ENCODE results near the gene SMARCB1. TPM values are rescaled to one million over a fixed set of nuclear protein-coding genes. Genes with fewer than 3 reads are reported as not detected.

Gene SMARCB1
- total RNA-seq, 1 donor from 2014 or later, result 52.0 TPM

GRCh38 chr22:23833911-23834317, 47.1 kb downstream of the SMARCB1 start:
- Histone ChIP-seq H3K27ac (replicated peaks) (peak overlapping the region; percentile 96), H3K36me3 (peaks cover 45% of the 10 kb centered on the region), H3K27me3 (ENCODE audit: low read depth) (no peaks in the 10 kb centered on the region), H3K9me3 (replicated peaks) (no peaks in the 10 kb centered on the region), H3K4me3 (no peak overlapping the region), H3K4me1 (peaks cover 100% of the 10 kb centered on the region)
- TF ChIP-seq CTCF (IDR thresholded peaks at IDR 0.05; ENCODE audit: borderline replicate concordance), result no peak
- intact Hi-C loops (cut with micrococcal nuclease), result no loop called here
- DNase-seq, result no peak

- H3K36me3 ChIP-seq, result peaks cover 41% of the 10 kb centered on the region
- TF ChIP-seq CTCF (IDR thresholded peaks at IDR 0.05; ENCODE audit: borderline replicate concordance), result no peak
- H3K27me3 ChIP-seq (ENCODE audit: low read depth), result no peaks in the 10 kb centered on the region
- H3K27ac ChIP-seq (replicated peaks), result peak overlapping the region; percentile 96
- no peak overlapping the region for H3K4me3 ChIP-seq
- intact Hi-C loops (cut with micrococcal nuclease), result no loop called here
- no peaks in the 10 kb centered on the region for H3K9me3 ChIP-seq (replicated peaks)
- H3K4me1 ChIP-seq, result peaks cover 100% of the 10 kb centered on the region
- no peak for DNase-seq
Observed at GRCh38 chr22:23834406-23834792, 47.6 kb downstream of the SMARCB1 start.

GRCh38 chr22:23834793-23835483, 48.2 kb downstream of the SMARCB1 start:
- H3K4me1 ChIP-seq, result peaks cover 100% of the 10 kb centered on the region
- no peaks in the 10 kb centered on the region for H3K9me3 ChIP-seq (replicated peaks)
- intact Hi-C loops (cut with micrococcal nuclease), result no loop called here
- no peaks in the 10 kb centered on the region for H3K27me3 ChIP-seq (ENCODE audit: low read depth)
- DNase-seq, result peak; percentile 80
- H3K4me3 ChIP-seq, result no peak overlapping the region
- peaks cover 41% of the 10 kb centered on the region for H3K36me3 ChIP-seq
- peak overlapping the region; percentile 96 for H3K27ac ChIP-seq (replicated peaks)
- no peak for TF ChIP-seq CTCF (IDR thresholded peaks at IDR 0.05; ENCODE audit: borderline replicate concordance)

GRCh38 chr22:23835484-23836144, 48.8 kb downstream of the SMARCB1 start:
- DNase-seq, result peak; percentile 64
- no peaks in the 10 kb centered on the region for H3K9me3 ChIP-seq (replicated peaks)
- no peak overlapping the region for H3K4me3 ChIP-seq
- H3K27ac ChIP-seq (replicated peaks), result peak overlapping the region; percentile 96
- intact Hi-C loops (cut with micrococcal nuclease), result no loop called here
- peaks cover 96% of the 10 kb centered on the region for H3K4me1 ChIP-seq
- peaks cover 41% of the 10 kb centered on the region for H3K36me3 ChIP-seq
- TF ChIP-seq CTCF (IDR thresholded peaks at IDR 0.05; ENCODE audit: borderline replicate concordance), result no peak
- H3K27me3 ChIP-seq (ENCODE audit: low read depth), result no peaks in the 10 kb centered on the region

- DNase-seq, result no peak
- Histone ChIP-seq H3K27me3 (ENCODE audit: low read depth) (no peaks in the 10 kb centered on the region), H3K9me3 (replicated peaks) (no peaks in the 10 kb centered on the region), H3K36me3 (peaks cover 35% of the 10 kb centered on the region), H3K4me3 (no peak overlapping the region), H3K27ac (replicated peaks) (peak overlapping the region; percentile 96), H3K4me1 (peaks cover 89% of the 10 kb centered on the region)
- no peak for TF ChIP-seq CTCF (IDR thresholded peaks at IDR 0.05; ENCODE audit: borderline replicate concordance)
- intact Hi-C loops (cut with micrococcal nuclease), result no loop called here
Observed at GRCh38 chr22:23836281-23836680, 49.5 kb downstream of the SMARCB1 start.

All from left ventricle myocardium inferior (tissue), 1 donor.